ENCODE data around the gene DLG3.

Gene DLG3

GRCh38 chrX:70437921-70438665 is 6.5 kb upstream of the DLG3 start:
- DNase-seq: no peak

DNA sequence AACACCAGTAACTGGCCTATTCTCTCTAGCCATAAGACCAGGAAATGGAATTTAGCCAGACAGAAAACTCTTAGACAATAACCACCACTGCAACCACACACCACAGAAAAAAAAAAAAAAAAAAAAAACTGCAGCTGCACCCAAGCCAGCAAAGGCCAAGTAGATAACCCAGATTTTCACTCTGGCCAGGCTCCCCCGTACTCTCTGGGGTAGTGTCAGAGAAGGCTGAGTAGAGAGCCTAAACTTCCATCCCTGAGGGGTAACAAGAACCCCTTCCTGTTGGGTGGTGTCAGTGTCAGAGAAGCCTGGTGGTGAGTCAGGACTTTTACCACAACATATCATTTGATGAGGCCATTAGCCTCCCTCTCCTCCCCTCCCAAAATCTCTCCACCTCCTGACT is 5.6 kb upstream of the DLG3 start:
- no peak for DNase-seq

DNA sequence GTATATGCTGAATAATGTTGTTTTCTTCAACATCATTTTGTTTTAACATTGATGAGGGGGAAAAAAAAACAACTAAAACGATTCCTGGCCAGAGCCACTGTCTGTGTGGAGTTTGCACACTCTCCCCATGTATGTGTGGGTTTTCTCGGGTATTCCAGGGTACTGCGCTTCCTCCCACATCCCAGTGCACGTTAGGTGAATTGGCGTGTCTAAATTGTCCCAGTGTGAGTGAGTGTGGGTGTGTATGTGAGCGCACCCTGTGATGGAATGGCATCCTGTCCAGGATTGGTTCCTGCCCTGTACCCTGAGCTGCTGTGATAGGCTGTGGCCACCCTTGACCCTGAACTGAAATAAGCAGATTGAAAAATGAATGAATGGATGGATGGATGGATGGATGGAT is 2.4 kb upstream of the DLG3 start:
- no peak for DNase-seq

DNA sequence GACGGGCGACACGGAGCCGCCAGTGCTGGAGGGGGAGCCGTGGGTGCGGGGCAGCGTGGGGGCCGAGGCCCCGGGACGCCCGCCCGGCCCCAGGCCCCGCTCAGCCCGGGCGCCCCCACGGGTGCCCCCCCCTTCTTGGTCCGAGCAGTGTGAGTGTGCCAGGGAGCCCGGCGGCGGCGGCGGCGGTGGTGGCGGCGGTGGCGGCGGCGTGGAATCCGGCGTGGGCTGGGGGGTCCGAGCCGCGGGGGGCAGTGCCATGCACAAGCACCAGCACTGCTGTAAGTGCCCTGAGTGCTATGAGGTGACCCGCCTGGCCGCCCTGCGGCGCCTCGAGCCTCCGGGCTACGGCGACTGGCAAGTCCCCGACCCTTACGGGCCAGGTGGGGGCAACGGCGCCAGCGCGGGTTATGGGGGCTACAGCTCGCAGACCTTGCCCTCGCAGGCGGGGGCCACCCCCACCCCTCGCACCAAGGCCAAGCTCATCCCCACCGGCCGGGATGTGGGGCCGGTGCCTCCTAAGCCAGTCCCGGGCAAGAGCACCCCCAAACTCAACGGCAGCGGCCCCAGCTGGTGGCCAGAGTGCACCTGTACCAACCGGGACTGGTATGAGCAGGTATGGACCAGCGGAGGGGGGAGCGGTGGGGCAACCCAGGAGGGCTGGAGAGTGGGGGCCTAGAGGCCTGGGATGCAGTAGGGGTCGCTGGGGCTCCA is 466 bp downstream of the DLG3 start:
- no peak for DNase-seq

GRCh38 chrX:70445951-70446350 is 1.3 kb downstream of the DLG3 start:
- no peak for DNase-seq

- no peak for DNase-seq
These were observed 2.0 kb downstream of the DLG3 start for GRCh38 chrX:70446380-70447350.

DNA sequence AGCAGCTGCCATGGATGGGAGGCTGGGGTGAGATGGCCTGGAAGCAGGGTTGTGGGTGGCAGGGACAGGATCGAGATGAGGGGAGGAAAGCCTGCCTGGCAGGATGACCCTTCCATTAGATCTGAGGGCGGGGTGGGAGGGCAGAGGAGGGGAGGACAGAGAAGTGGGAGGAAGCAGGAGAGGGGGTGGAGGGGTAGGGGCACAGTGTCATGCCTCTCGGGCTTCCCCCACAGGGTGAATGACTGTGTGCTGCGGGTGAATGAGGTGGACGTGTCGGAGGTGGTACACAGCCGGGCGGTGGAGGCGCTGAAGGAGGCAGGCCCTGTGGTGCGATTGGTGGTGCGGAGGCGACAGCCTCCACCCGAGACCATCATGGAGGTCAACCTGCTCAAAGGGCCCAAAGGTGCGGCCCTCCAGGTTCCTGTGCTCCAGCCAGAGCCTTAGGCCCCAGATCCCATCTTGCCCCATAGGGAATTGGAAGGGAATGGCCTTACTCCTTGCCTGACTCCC is 4.9 kb downstream of the DLG3 start:
- DNase-seq: no peak

GRCh38 chrX:70452143-70452733 is 7.6 kb downstream of the DLG3 start:
- peak; percentile 4 to 44 (median 18) for DNase-seq

- no peak for DNase-seq
These were observed 8.5 kb downstream of the DLG3 start for GRCh38 chrX:70453024-70453618.

DNA sequence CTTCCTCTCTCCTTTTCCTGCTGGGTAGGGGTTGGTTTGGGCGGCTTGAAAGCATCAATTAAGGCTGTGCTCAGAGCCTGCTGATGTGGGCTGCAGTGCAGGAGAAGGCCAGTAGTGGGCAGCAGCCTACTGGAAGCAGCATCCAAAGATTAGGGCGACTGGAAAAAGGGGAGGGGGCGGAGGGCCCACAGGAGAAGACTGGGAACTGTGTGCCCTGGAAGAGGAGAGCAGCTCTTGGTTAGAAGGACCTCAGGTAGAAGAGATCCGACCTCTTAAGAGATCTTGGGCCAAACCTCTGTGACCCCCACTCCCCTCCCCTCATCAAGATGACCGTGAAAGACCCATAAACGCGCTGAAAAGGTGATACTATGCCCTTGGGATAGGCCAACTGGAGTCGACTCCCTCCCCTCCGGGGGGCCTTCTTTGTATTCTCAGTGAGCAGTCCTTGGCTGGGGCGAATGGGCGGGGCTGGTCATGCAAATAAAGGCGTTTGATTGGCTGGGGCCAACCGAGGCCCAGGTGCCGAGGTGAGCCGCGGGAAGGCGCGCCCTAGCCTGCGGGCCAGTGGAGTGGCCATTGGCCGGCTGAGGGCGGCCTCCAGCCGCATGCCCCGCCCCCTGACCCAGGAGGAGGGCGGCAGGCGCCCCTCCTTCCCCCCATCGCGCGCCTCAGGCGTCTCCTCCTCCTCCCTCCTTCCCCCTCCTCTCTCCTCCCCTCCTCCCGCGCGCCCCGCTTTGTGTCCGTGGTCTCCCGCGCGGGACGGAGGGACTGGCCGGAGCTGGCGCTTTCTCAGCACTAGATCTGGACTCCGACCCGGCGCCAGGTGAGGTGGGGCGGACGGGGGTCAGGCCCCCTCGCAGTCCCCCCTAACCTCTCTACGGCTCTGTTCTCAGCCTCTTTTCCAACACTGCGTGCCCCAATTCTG is 10.1 kb downstream of the DLG3 start:
- DNase-seq: peak; percentile 5 to 23 (median 19)

- no peak for DNase-seq
These were observed 10.9 kb downstream of the DLG3 start for GRCh38 chrX:70455366-70456202.

GRCh38 chrX:70456256-70456655 is 11.6 kb downstream of the DLG3 start:
- DNase-seq: no peak

GRCh38 chrX:70461026-70461425 is 16.4 kb downstream of the DLG3 start:
- no peak for DNase-seq

- DNase-seq: no peak
These were observed 19.4 kb downstream of the DLG3 start for GRCh38 chrX:70464051-70464450.

- DNase-seq: no peak
These were observed 22.3 kb downstream of the DLG3 start for GRCh38 chrX:70466968-70467367.

DNA sequence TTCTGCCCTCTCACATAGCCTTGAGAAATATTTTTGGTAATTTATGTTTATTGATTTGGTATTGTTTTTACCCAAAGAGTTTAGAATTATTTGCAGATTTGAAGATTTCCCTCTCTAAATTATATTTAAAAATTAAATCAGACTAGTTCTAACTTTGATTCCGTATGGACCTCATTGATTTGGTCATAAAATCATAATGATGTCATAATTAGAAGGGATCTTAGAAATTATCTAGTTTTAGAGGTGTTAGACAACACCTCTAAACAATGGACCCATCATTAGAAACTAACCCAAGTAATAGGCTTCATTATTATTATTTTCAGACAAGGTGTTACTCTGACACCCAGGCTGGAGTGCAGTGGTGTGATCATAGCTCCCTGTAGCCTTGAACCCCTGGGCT is 24.1 kb downstream of the DLG3 start:
- no peak for DNase-seq

DNA sequence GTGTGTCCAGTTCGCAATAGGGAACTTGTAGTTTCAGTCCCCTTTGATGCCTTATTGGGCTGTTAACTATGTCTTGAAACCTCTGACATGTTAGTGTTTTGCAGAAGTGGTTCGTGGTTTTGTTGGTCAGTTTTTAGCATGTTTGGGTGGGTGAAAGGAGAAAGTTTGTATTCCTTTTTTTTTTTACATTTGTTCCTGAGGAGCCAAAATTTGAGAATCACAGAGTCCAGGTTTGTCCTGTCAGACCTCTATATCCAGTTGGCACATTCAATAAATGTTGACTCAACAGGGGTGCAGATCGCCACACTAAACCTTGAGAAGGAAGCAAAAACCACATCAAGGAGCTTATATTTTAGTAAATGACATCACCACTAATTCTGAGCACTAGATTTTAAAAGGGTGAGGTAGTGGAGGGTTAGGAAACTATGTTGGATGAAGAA is 26.2 kb downstream of the DLG3 start:
- DNase-seq: no peak

GRCh38 chrX:70476166-70476933 is 31.7 kb downstream of the DLG3 start:
- DNase-seq: no peak
